ENCODE data around the gene PRR15. TPM values are rescaled to one million over a fixed set of nuclear protein-coding genes. Genes with fewer than 3 reads are reported as not detected.
"Not testable (repeated sequence)": the region's sequence is repeated elsewhere in the genome, so short reads cannot be mapped to it uniquely, and the experiment has no call there.

The PRR15 gene
- total and polyA plus RNA-seq, 2 donors (not counting 1 experiment from before 2014, with no cell fraction given) = 0.04 TPM; not detected in 1

- no peaks in the 10 kb centered on the region for H3K27me3 ChIP-seq (replicated peaks in 1 of 4; ENCODE audit: control extremely low read depth in 1 of 4, control insufficient read depth in 3 of 4, insufficient read depth in 4 of 4, low read length in 3 of 4)
- WGBS (ENCODE audit: insufficient coverage) = 100% methylated on average over 2 of the region's 4 CpGs
- no peaks in the 10 kb centered on the region for H3K36me3 ChIP-seq (replicated peaks in 1 of 2; ENCODE audit: control extremely low read depth in 1 of 2, control insufficient read depth in 1 of 2, extremely low read depth in 1 of 2, insufficient read depth in 2 of 2, low read length in 1 of 2)
- no peak for TF ChIP-seq CTCF (IDR thresholded peaks at IDR 0.05)
- TF ChIP-seq EZH2 (IDR thresholded peaks at IDR 0.05; ENCODE audit: borderline replicate concordance, insufficient read depth, low read depth, low read length, poor library complexity, severe bottlenecking) = no peak
- intact Hi-C loops (cut with micrococcal nuclease) = no loop called here
- H3K9me3 Mint-ChIP-seq (ENCODE audit: insufficient read depth) = peaks cover 5% of the 10 kb centered on the region
- no peak overlapping the region for H3K27ac Mint-ChIP-seq
- no peak overlapping the region for H2AFZ ChIP-seq (ENCODE audit: insufficient read depth, low read depth, low read length, poor library complexity, severe bottlenecking)
- peaks cover 15% of the 10 kb centered on the region for H3K27me3 Mint-ChIP-seq
- no peak overlapping the region for H3K4me3 ChIP-seq (ENCODE audit: control extremely low read depth in 1 of 5, extremely low read depth in 1 of 5, insufficient read depth in 1 of 5, low read depth in 2 of 5, low read length in 4 of 5)
- no peak overlapping the region for H3K9ac ChIP-seq (ENCODE audit: low read length)
- ATAC-seq (ENCODE audit: low read depth) (no peak), DNase-seq (no peak)
- no peaks in the 10 kb centered on the region for H4K20me1 ChIP-seq (ENCODE audit: control insufficient read depth, insufficient read depth, low read length, poor library complexity, severe bottlenecking)
- no peak overlapping the region for H3K4me3 Mint-ChIP-seq
- POLR2A ChIA-PET = no interaction called here
- no peaks in the 10 kb centered on the region for H3K4me1 ChIP-seq (ENCODE audit: control insufficient read depth in 2 of 2, insufficient read depth in 2 of 2, low read length in 2 of 2)
- H3K4me1 Mint-ChIP-seq = no peaks in the 10 kb centered on the region
- no peak overlapping the region for H3K4me2 ChIP-seq (replicated peaks; ENCODE audit: low read depth, low read length, poor library complexity, severe bottlenecking)
- H3K9me3 ChIP-seq (ENCODE audit: control extremely low read depth in 1 of 3, control insufficient read depth in 2 of 3, insufficient read depth in 1 of 3, low read length in 2 of 3) = peaks cover 0 to 4% (median 0%) of the 10 kb centered on the region in 3 donors
- CTCF ChIA-PET = no interaction called here
- H3K27ac ChIP-seq (ENCODE audit: low read length in 2 of 2) = no peak overlapping the region
- no peaks in the 10 kb centered on the region for H3K79me2 ChIP-seq (ENCODE audit: control insufficient read depth, insufficient read depth, low read length)
These were observed 36.0 kb upstream of the PRR15 start for GRCh38 chr7:29527505-29528108.

- H3K4me3 ChIP-seq (ENCODE audit: control extremely low read depth in 1 of 5, extremely low read depth in 1 of 5, insufficient read depth in 1 of 5, low read depth in 2 of 5, low read length in 4 of 5); H3K36me3 ChIP-seq (replicated peaks in 1 of 2; ENCODE audit: control extremely low read depth in 1 of 2, control insufficient read depth in 1 of 2, extremely low read depth in 1 of 2, insufficient read depth in 2 of 2, low read length in 1 of 2); H3K4me3 Mint-ChIP-seq; H3K4me1 Mint-ChIP-seq; ATAC-seq (ENCODE audit: low read depth); POLR2A ChIA-PET; intact Hi-C loops (cut with micrococcal nuclease); CTCF ChIA-PET; DNase-seq; H3K27ac ChIP-seq (ENCODE audit: low read length in 2 of 2); H3K27ac Mint-ChIP-seq; H3K9me3 Mint-ChIP-seq (ENCODE audit: insufficient read depth); H4K20me1 ChIP-seq (ENCODE audit: control insufficient read depth, insufficient read depth, low read length, poor library complexity, severe bottlenecking); H2AFZ ChIP-seq (ENCODE audit: insufficient read depth, low read depth, low read length, poor library complexity, severe bottlenecking); H3K9me3 ChIP-seq (ENCODE audit: control extremely low read depth in 1 of 3, control insufficient read depth in 2 of 3, insufficient read depth in 1 of 3, low read length in 2 of 3); H3K79me2 ChIP-seq (ENCODE audit: control insufficient read depth, insufficient read depth, low read length); H3K9ac ChIP-seq (ENCODE audit: low read length); H3K27me3 ChIP-seq (replicated peaks in 1 of 4; ENCODE audit: control extremely low read depth in 1 of 4, control insufficient read depth in 3 of 4, insufficient read depth in 4 of 4, low read length in 3 of 4); H3K4me2 ChIP-seq (replicated peaks; ENCODE audit: low read depth, low read length, poor library complexity, severe bottlenecking); H3K4me1 ChIP-seq (ENCODE audit: control insufficient read depth in 2 of 2, insufficient read depth in 2 of 2, low read length in 2 of 2): not testable (repeated sequence)
- H3K27me3 Mint-ChIP-seq = peaks cover 15% of the 10 kb centered on the region
- 94% methylated on average over 7 of the region's 7 CpGs for WGBS (ENCODE audit: insufficient coverage)
These were observed 35.1 kb upstream of the PRR15 start for GRCh38 chr7:29528526-29528925.
